H1 (cell line): ENCODE measurements around the gene ZIM2. TPM values are rescaled to one million over a fixed set of nuclear protein-coding genes. Genes with fewer than 3 reads are reported as not detected.

Experiments
- CTCF ChIA-PET: fragments of 300-600 bp; sonication (Branson Sonifier 250); formaldehyde crosslinking; loops from one replicate; lab custom pipeline; 2021; ENCODE audit not compliant: partially characterized antibody; lab: Charles Lee
- POLR2A ChIA-PET: fragments of 300-600 bp; sonication (Branson Sonifier 250); formaldehyde crosslinking; loops from one replicate; lab custom pipeline; 2021; ENCODE audit warnings: inconsistent platforms; ENCODE audit not compliant: partially characterized antibody; lab: Charles Lee
- DNase-seq, 2 experiments: peaks; one replicate each; pipeline versions ENCODE4 v3.0.0 to v3.0.0-alpha.2; 2010 to 2022; ENCODE audit warnings: low spot score in 2 of 2, low read depth in 1 of 2, mixed read lengths in 1 of 2
- FAIRE-seq: peaks from 2 replicates; lab custom pipeline; 2011; peaks lifted over from hg19 to GRCh38; lab: Jason Lieb, UNC
- H2AFZ ChIP-seq: 2 replicates; pipeline ENCODE4 v1.8.1; 2012; ENCODE audit warnings: low read length, inconsistent platforms
- H2AK5ac ChIP-seq: 2 replicates; pipeline ENCODE4 v1.6.1; 2013; ENCODE audit warnings: low read depth, low read length
- H2BK120ac ChIP-seq: replicated peaks from 2 replicates; pipeline ENCODE3; 2013; ENCODE audit warnings: low read depth, low read length, inconsistent platforms
- H2BK12ac ChIP-seq: 2 replicates; pipeline ENCODE4 v1.6.1; 2013; ENCODE audit warnings: low read depth, low read length
- H2BK15ac ChIP-seq: 2 replicates; pipeline ENCODE4 v1.6.1; 2013; ENCODE audit warnings: low read length
- H2BK20ac ChIP-seq: 2 replicates; pipeline ENCODE4 v1.6.1; 2013; ENCODE audit warnings: low read length
- H2BK5ac ChIP-seq: 2 replicates; pipeline ENCODE4 v1.6.1; 2013; ENCODE audit warnings: low read depth, low read length
- H3K14ac ChIP-seq: 2 replicates; pipeline ENCODE4 v1.6.1; 2013; ENCODE audit warnings: inconsistent platforms; ENCODE audit not compliant: insufficient read length
- H3K18ac ChIP-seq: 2 replicates; pipeline ENCODE4 v1.6.1; 2013; ENCODE audit warnings: low read length; ENCODE audit errors: extremely low read depth
- H3K23ac ChIP-seq: 2 replicates; pipeline ENCODE4 v1.6.1; 2013; ENCODE audit warnings: inconsistent platforms; ENCODE audit not compliant: insufficient read length
- H3K23me2 ChIP-seq: 2 replicates; pipeline ENCODE4 v1.6.1; 2013; ENCODE audit warnings: low read depth, low read length
- H3K27ac ChIP-seq: 2 replicates; pipeline ENCODE4 v1.6.1; 2011; ENCODE audit warnings: low read depth, low read length, inconsistent platforms
- H3K27me3 ChIP-seq, 4 experiments: replicated peaks in 1 of 4; 1 replicate in 1 of 4; 2 replicates in 3 of 4; pipeline versions ENCODE4 v1.6.1 to v1.8.1; 2011 to 2013; ENCODE audit warnings: low read length in 3 of 4, mild to moderate bottlenecking in 3 of 4, inconsistent platforms in 2 of 4, mixed read lengths in 2 of 4, moderate library complexity in 1 of 4; ENCODE audit not compliant: control insufficient read depth in 3 of 4, insufficient read depth in 3 of 4; ENCODE audit errors: extremely low read depth in 1 of 4
- H3K36me3 ChIP-seq, 4 experiments: 2 replicates each; pipeline versions ENCODE4 v1.6.1 to v1.8.1; 2011 to 2013; ENCODE audit warnings: mild to moderate bottlenecking in 4 of 4, low read length in 3 of 4, moderate library complexity in 2 of 4, control low read depth in 1 of 4, inconsistent platforms in 1 of 4; ENCODE audit not compliant: insufficient read depth in 4 of 4, control insufficient read depth in 2 of 4
- H3K4ac ChIP-seq: replicated peaks from 2 replicates; pipeline ENCODE3; 2013; ENCODE audit warnings: low read length, low read depth, mixed read lengths, inconsistent platforms; ENCODE audit not compliant: insufficient read length
- H3K4me1 ChIP-seq, 4 experiments: replicated peaks in 1 of 4; 1 replicate in 1 of 4; 2 replicates in 3 of 4; pipeline versions ENCODE4 v1.6.1 to v1.8.1; 2011 to 2013; ENCODE audit warnings: low read length in 3 of 4, inconsistent platforms in 2 of 4, mixed read lengths in 1 of 4; ENCODE audit not compliant: insufficient read depth in 4 of 4, control insufficient read depth in 3 of 4
- H3K4me2 ChIP-seq, 2 experiments: 2 replicates each; pipeline versions ENCODE4 v1.6.1 to v1.8.1; 2011 to 2013; ENCODE audit warnings: low read depth in 2 of 2, low read length in 2 of 2, control low read depth in 1 of 2, inconsistent platforms in 1 of 2, mild to moderate bottlenecking in 1 of 2; ENCODE audit not compliant: insufficient read depth in 1 of 2
- H3K4me3 ChIP-seq, 4 experiments: fragments of 200-600, 300-600 bp in 1 of 4; sonication (generic), shearing (Covaris generic), sonication (Bioruptor Twin) in 1 of 4; 2 replicates each; pipeline versions ENCODE4 v1.5.1 to v1.8.1; 2011 to 2016; ENCODE audit warnings: low read length in 4 of 4, low read depth in 3 of 4, control low read depth in 2 of 4, inconsistent platforms in 2 of 4, mild to moderate bottlenecking in 2 of 4, mixed read lengths in 1 of 4, moderate library complexity in 1 of 4; ENCODE audit not compliant: insufficient read depth in 2 of 4; ENCODE audit errors: extremely low read depth in 1 of 4
- H3K56ac ChIP-seq: replicated peaks from 2 replicates; pipeline ENCODE3; 2013; ENCODE audit warnings: low read depth, mild to moderate bottlenecking, mixed read lengths, low read length, inconsistent platforms; ENCODE audit not compliant: insufficient read length
- H3K79me1 ChIP-seq: 2 replicates; pipeline ENCODE4 v1.6.1; 2013; ENCODE audit warnings: low read depth, low read length, control low read depth
- H3K79me2 ChIP-seq, 2 experiments: 2 replicates each; pipeline versions ENCODE4 v1.6.1 to v1.8.1; 2012 to 2013; ENCODE audit warnings: low read length in 2 of 2, mild to moderate bottlenecking in 2 of 2, inconsistent platforms in 1 of 2; ENCODE audit not compliant: insufficient read depth in 2 of 2, control insufficient read depth in 1 of 2
- H3K9ac ChIP-seq, 4 experiments: replicated peaks in 1 of 4; 1 replicate in 1 of 4; 2 replicates in 3 of 4; pipeline versions ENCODE4 v1.6.1 to v1.8.1; 2011 to 2013; ENCODE audit warnings: low read depth in 3 of 4, low read length in 3 of 4, control low read depth in 2 of 4, mild to moderate bottlenecking in 2 of 4, moderate library complexity in 2 of 4, inconsistent platforms in 1 of 4; ENCODE audit errors: extremely low read depth in 1 of 4
- H3K9me3 ChIP-seq, 2 experiments: 2 replicates each; pipeline versions ENCODE4 v1.6.1 to v1.8.1; 2012 to 2013; ENCODE audit warnings: mild to moderate bottlenecking in 2 of 2, moderate library complexity in 2 of 2, control low read depth in 1 of 2, inconsistent platforms in 1 of 2, low read depth in 1 of 2, low read length in 1 of 2, mixed read lengths in 1 of 2; ENCODE audit not compliant: insufficient read depth in 2 of 2
- H4K20me1 ChIP-seq, 2 experiments: replicated peaks in 1 of 2; 2 replicates each; pipeline versions ENCODE3 to v1.8.1; 2011 to 2013; ENCODE audit warnings: inconsistent platforms in 2 of 2, low read length in 2 of 2, mild to moderate bottlenecking in 1 of 2; ENCODE audit not compliant: insufficient read depth in 2 of 2, control insufficient read depth in 1 of 2
- H4K5ac ChIP-seq: 2 replicates; pipeline ENCODE4 v1.6.1; 2013; ENCODE audit warnings: low read length, low read depth, mixed read lengths, inconsistent platforms; ENCODE audit not compliant: insufficient read length
- H4K8ac ChIP-seq: 2 replicates; pipeline ENCODE4 v1.8.0; 2013; ENCODE audit warnings: mild to moderate bottlenecking, moderate library complexity, low read length, inconsistent platforms; ENCODE audit not compliant: insufficient read depth; ENCODE audit errors: extremely low read depth
- H4K91ac ChIP-seq: replicated peaks from 2 replicates; pipeline ENCODE3; 2013; ENCODE audit warnings: low read length, mixed read lengths, inconsistent platforms; ENCODE audit not compliant: insufficient read length
- CEBPB ChIP-seq: IDR thresholded peaks from 2 replicates; pipeline ENCODE4 v1.6.1; 2012; ENCODE audit warnings: low read depth, low read length
- CHD2 ChIP-seq: IDR thresholded peaks from 2 replicates; pipeline ENCODE4 v1.6.1; 2012; ENCODE audit warnings: low read length, improper control_type of control experiment
- KDM1A ChIP-seq: fragments of 200-600, 300-600 bp; sonication (generic); IDR thresholded peaks from 2 replicates; pipeline ENCODE4 v1.7.1; 2016; ENCODE audit warnings: mild to moderate bottlenecking, low read length, borderline replicate concordance
- KDM5A ChIP-seq: fragments of 200-600 bp; IDR thresholded peaks from 2 replicates; pipeline ENCODE4 v1.7.1; 2012; ENCODE audit warnings: mild to moderate bottlenecking, low read length, inconsistent platforms, mixed read lengths
- SP4 ChIP-seq: IDR thresholded peaks from 2 replicates; pipeline ENCODE4 v1.6.1; 2012; ENCODE audit warnings: low read length, inconsistent platforms
- YY1 ChIP-seq: IDR thresholded peaks from 2 replicates; pipeline ENCODE4 v1.6.1; 2011; ENCODE audit warnings: low read depth, mild to moderate bottlenecking, low read length
- WGBS, 2 experiments: shearing (Covaris generic) in 1 of 2; methylation state at CpG; one replicate each; pipeline versions ENCODE4 v1.1.6 to v1.1.7; 2013 to 2015; ENCODE audit warnings: low lambda C conversion rate in 2 of 2, mixed read lengths in 2 of 2, inconsistent platforms in 1 of 2, low coverage in 1 of 2, missing lambda C conversion rate in 1 of 2; ENCODE audit not compliant: insufficient replicate concordance in 2 of 2, insufficient coverage in 1 of 2, insufficient read length in 1 of 2; ENCODE audit errors: extremely low coverage in 1 of 2, missing lambda C conversion rate in 1 of 2; 5-methylcytosine and 5-hydroxymethylcytosine counted together
- polyA plus RNA-seq, 7 experiments: library from polyadenylated mRNA; depleted of rRNA in 3 of 7; stranded (reverse) in 5 of 7; unstranded in 2 of 7; fragments of >200 nt in 5 of 7; fragments of 200-250 nt in 2 of 7; gene quantifications; 1 replicate in 5 of 7; 2 replicates in 1 of 7; 4 replicates in 1 of 7; pipeline versions ENCODE4 v1.2.1 to v1.2.3, GENCODE V29; 2011 to 2013; ENCODE audit warnings: missing spikeins in 2 of 7, mixed read lengths in 2 of 7
- total RNA-seq: library from RNA; stranded (reverse); fragmentation: NEBNext Ultra II Directional; extraction: Animal tissue kit (Norgen Biotek cat#: 25700); gene quantifications from 2 replicates; pipeline ENCODE4 v1.2.1, GENCODE V29; 2021

The ZIM2 gene
- total and polyA plus RNA-seq, 2 of the 8 experiments (the other 6 are each of a cell fraction or from before 2014, with no cell fraction given) = not detected

GRCh38 chr19:56838909-56839651 is 1.4 kb downstream of the ZIM2 start:
- no peak overlapping the region for H3K9ac ChIP-seq
- no peak overlapping the region for H2BK20ac ChIP-seq
- no peaks in the 10 kb centered on the region for H3K79me1 ChIP-seq
- POLR2A ChIA-PET = no interaction called here
- no peaks in the 10 kb centered on the region for H3K4me1 ChIP-seq
- no peaks in the 10 kb centered on the region for H3K23me2 ChIP-seq
- no peak overlapping the region for H2AK5ac ChIP-seq
- H4K91ac ChIP-seq = no peak overlapping the region
- H3K79me2 ChIP-seq = no peaks in the 10 kb centered on the region
- H4K20me1 ChIP-seq = no peaks in the 10 kb centered on the region
- H3K56ac ChIP-seq = no peak overlapping the region
- no peak overlapping the region for H2BK120ac ChIP-seq
- no peak overlapping the region for H3K4me2 ChIP-seq
- H2BK15ac ChIP-seq = no peak overlapping the region
- peaks cover 71 to 91% of the 10 kb centered on the region in 2 experiments for H3K9me3 ChIP-seq
- H3K36me3 ChIP-seq = no peaks in the 10 kb centered on the region; a peak in 1 of 8 replicates
- no peak overlapping the region for H3K4me3 ChIP-seq
- H2AFZ ChIP-seq = no peak overlapping the region
- H4K8ac ChIP-seq = no peak overlapping the region
- H3K27me3 ChIP-seq = no peaks in the 10 kb centered on the region
- no peak for FAIRE-seq
- H3K23ac ChIP-seq = no peak overlapping the region
- H3K18ac ChIP-seq = no peak overlapping the region
- H2BK5ac ChIP-seq = no peak overlapping the region
- CTCF ChIA-PET = no interaction called here
- no peak overlapping the region for H3K14ac ChIP-seq
- H3K4ac ChIP-seq = no peak overlapping the region
- 86% methylated on average over 32 of the region's 34 CpGs; no CpG with 5 or more reads in 1 of the 2 experiments for WGBS, 2 experiments
- H2BK12ac ChIP-seq = no peak overlapping the region
- no peak overlapping the region for H4K5ac ChIP-seq
- DNase-seq = no peak
- no peak for TF ChIP-seq KDM1A
- TF ChIP-seq SP4 = no peak
- TF ChIP-seq YY1 = no peak
- no peak for TF ChIP-seq CEBPB
- no peak for TF ChIP-seq KDM5A
- TF ChIP-seq CHD2 = no peak
- H3K27ac ChIP-seq = no peak overlapping the region
